ENCODE data around the gene SMIM22. TPM values are rescaled to one million over a fixed set of nuclear protein-coding genes. Genes with fewer than 3 reads are reported as not detected.

Gene SMIM22
- total RNA-seq, 2 experiments from 2014 or later: not detected

- H3K4me1 Mint-ChIP-seq (ENCODE audit: low read depth): peaks cover 15% of the 10 kb centered on the region
- no peaks in the 10 kb centered on the region for H3K27me3 Mint-ChIP-seq
- no peak overlapping the region for H3K27ac Mint-ChIP-seq
- ChIA-PET CTCF (no interaction called here), POLR2A (interaction anchor here (0.6 to 1.5 kb wide), 2 partner anchors 10 to 48 kb away, joined by 3 read pairs; no protein-coding TSS in a partner anchor)
- no peak for TF ChIP-seq CTCF (IDR thresholded peaks at IDR 0.05)
- peaks cover 34% of the 10 kb centered on the region for H3K36me3 Mint-ChIP-seq (ENCODE audit: low read depth)
- H3K4me3 Mint-ChIP-seq: no peak overlapping the region
- intact Hi-C loops (cut with micrococcal nuclease): no loop called here
- DNase-seq: no peak
- no peaks in the 10 kb centered on the region for H3K9me3 Mint-ChIP-seq
- no peak for ATAC-seq
Observed at GRCh38 chr16:4836727-4837126, 41.6 kb downstream of the SMIM22 start.

GRCh38 chr16:4837733-4838501 is 42.7 kb downstream of the SMIM22 start:
- intact Hi-C loops (cut with micrococcal nuclease): no loop called here
- POLR2A ChIA-PET: no interaction called here
- no peak overlapping the region for H3K27ac Mint-ChIP-seq

GRCh38 chr16:4839942-4840341 is 44.8 kb downstream of the SMIM22 start:
- CTCF ChIA-PET: no interaction called here
- Mint-ChIP-seq H3K4me1 (ENCODE audit: low read depth) (peaks cover 8% of the 10 kb centered on the region), H3K27ac (peak overlapping the region; percentile 30), H3K9me3 (no peaks in the 10 kb centered on the region), H3K4me3 (no peak overlapping the region), H3K36me3 (ENCODE audit: low read depth) (peaks cover 38% of the 10 kb centered on the region), H3K27me3 (no peaks in the 10 kb centered on the region)
- DNase-seq (no peak), ATAC-seq (no peak)
- POLR2A ChIA-PET: interaction anchor here (0.9 kb wide), 1 partner anchor 38 kb away, joined by 3 read pairs; no protein-coding TSS in a partner anchor
- TF ChIP-seq CTCF (IDR thresholded peaks at IDR 0.05): no peak
- intact Hi-C loops (cut with micrococcal nuclease): loop anchor here (10.0 kb wide), 1 partner anchor 75 kb away; the partner anchor contains the start of gene ZNF500

More at GRCh38 chr16:4837733-4838501, 42.7 kb downstream of the SMIM22 start:
- ATAC-seq (no peak), DNase-seq (no peak)
- Mint-ChIP-seq H3K27me3 (no peaks in the 10 kb centered on the region), H3K4me1 (ENCODE audit: low read depth) (peaks cover 15% of the 10 kb centered on the region), H3K36me3 (ENCODE audit: low read depth) (peaks cover 29% of the 10 kb centered on the region), H3K4me3 (no peak overlapping the region), H3K9me3 (no peaks in the 10 kb centered on the region)
- TF ChIP-seq CTCF (IDR thresholded peaks at IDR 0.05): no peak
- CTCF ChIA-PET: no interaction called here

- TF ChIP-seq CTCF (IDR thresholded peaks at IDR 0.05): no peak
- H3K9me3 Mint-ChIP-seq: no peaks in the 10 kb centered on the region
- DNase-seq (no peak), ATAC-seq (no peak)
- peaks cover 17% of the 10 kb centered on the region for H3K4me1 Mint-ChIP-seq (ENCODE audit: low read depth)
- no peak overlapping the region for H3K4me3 Mint-ChIP-seq
- ChIA-PET POLR2A (no interaction called here), CTCF (no interaction called here)
- intact Hi-C loops (cut with micrococcal nuclease): loop anchor here (10.0 kb wide), 1 partner anchor 76 kb away; the partner anchor contains the start of gene ZNF500
- H3K36me3 Mint-ChIP-seq (ENCODE audit: low read depth): peaks cover 46% of the 10 kb centered on the region
- peak overlapping the region; percentile 17 for H3K27ac Mint-ChIP-seq
- H3K27me3 Mint-ChIP-seq: no peaks in the 10 kb centered on the region
Observed at GRCh38 chr16:4840984-4841383, 45.8 kb downstream of the SMIM22 start.

Other genes with a start within 250 kb of the SMIM22 start
- gene C16orf96, start 239.0 kb upstream of the SMIM22 start, total RNA-seq: under 1 TPM; 0.16 to 0.32 TPM
- gene UBALD1, start 180.5 kb upstream of the SMIM22 start, total RNA-seq: 10 to 100 TPM; 12.2 to 13.4 TPM
- 10 to 100 TPM; 67.6 to 70.8 TPM for gene MGRN1, start 170.5 kb upstream of the SMIM22 start, total RNA-seq
- gene NUDT16L1, start 101.8 kb upstream of the SMIM22 start, total RNA-seq: 10 to 100 TPM; 22.3 to 25.6 TPM
- 10 to 100 TPM; 13.0 to 13.8 TPM for gene ANKS3, start 61.1 kb upstream of the SMIM22 start, total RNA-seq
- under 1 TPM; 0.18 to 0.38 TPM for gene DNAAF8, start 60.8 kb upstream of the SMIM22 start, total RNA-seq
- 10 to 100 TPM; 10.9 to 12.8 TPM for gene ZNF500, start 28.2 kb upstream of the SMIM22 start, total RNA-seq
- not detected for gene SEPTIN12, start 7.0 kb upstream of the SMIM22 start, total RNA-seq
- 1 to 10 TPM; 3.3 to 3.7 TPM for gene ROGDI, start 7.3 kb downstream of the SMIM22 start, total RNA-seq
- gene GLYR1, start 51.9 kb downstream of the SMIM22 start, total RNA-seq: 10 to 100 TPM; 63.7 to 64.8 TPM
- gene UBN1, start 52.1 kb downstream of the SMIM22 start, total RNA-seq: 10 to 100 TPM; 25.4 to 25.6 TPM
- gene PPL, start 141.8 kb downstream of the SMIM22 start, total RNA-seq: under 1 TPM in 1 of 2 experiments, not detected in 1; 0.05 TPM
- under 1 TPM in 1 of 2 experiments, not detected in 1; 0.07 TPM for gene SEC14L5, start 163.0 kb downstream of the SMIM22 start, total RNA-seq
- 10 to 100 TPM; 10.1 to 11.3 TPM for gene NAGPA, start 238.6 kb downstream of the SMIM22 start, total RNA-seq